GM18873 (cell line): ENCODE data around the gene MRPS10.

Source experiments
- ATAC-seq: cut with Tn5 transposase; IDR thresholded peaks from one replicate; pipeline ENCODE4 v1.9.1; 2021; ENCODE audit warnings: mild to moderate bottlenecking, moderate library complexity, moderate number of reproducible peaks; ENCODE audit not compliant: unreplicated experiment, low FRiP score

Gene MRPS10

DNA sequence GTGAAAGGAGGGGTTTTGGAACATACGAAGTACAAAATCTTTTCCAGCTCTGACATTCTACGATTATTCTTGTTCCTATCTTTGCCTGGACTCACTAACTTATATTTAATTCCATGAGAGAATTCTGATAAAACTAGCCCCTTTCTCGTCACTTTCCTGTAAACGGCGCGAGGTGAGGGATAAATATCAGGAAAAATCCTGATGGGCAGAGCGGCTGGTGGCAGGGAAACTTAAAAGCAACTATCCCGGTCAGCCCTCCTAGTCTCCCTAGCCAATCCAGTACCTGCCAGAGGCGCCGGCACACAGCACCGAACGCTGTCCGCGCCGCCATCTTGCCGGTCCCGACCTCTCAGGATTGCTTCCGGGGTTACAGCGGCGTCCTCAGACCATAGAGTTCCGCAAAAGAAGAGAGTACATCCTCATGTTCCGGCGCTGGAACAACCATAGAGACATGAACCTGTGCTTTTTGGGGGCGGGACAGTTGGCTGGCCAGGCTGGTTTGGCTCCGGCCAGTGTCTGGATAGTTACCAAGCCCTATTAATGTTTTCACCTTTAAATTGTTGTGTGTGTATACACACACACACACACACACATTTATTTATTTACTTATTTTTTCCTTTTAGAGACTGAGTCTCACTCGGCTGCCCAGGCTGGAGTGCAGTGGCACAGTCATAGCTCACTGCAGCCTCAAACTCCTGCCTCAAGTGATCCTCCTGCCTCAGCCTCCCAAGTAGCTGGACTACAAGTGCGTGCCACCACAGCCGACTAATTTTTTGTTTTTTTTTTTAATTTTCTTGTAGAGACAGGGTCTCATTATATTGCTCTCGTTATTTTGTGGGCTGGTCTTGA lies at the start of gene MRPS10:
MRPS10 (minus strand) TSS at position 343 of the 849 bp plus-strand sequence; CDS start at position 331, 12 bp downstream.
- peak; percentile 82 for ATAC-seq

- no peak for ATAC-seq
Measured at GRCh38 chr6:42266538-42266937, 48.9 kb upstream of the MRPS10 start.

DNA sequence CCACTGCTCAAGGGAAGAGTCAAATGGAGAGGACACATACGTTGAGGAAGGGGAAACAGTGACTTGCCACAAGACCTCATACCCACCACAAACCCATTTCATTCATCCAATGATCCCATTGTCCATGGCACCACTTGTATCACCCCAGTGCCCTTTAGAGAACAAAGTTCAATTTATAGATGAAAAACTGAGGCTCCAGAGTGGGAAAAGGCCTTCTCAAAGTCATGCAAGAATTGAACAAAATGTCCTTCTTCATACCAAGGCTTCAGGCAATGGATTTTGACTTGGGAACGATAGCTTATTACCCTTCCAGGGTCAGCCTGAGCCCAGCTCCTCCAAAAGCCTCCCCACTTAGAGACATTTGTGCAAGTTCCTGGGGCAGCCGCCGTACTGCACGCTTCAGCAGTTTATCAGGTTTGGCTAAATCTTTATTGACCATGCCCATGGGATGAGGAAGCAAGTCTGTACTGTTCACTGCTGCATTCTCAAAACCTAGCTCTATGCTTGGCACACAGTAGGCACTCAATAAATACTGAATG lies 47.3 kb upstream of the MRPS10 start:
- ATAC-seq = no peak

- ATAC-seq = no peak
Measured at GRCh38 chr6:42264162-42264851, 46.6 kb upstream of the MRPS10 start.

DNA sequence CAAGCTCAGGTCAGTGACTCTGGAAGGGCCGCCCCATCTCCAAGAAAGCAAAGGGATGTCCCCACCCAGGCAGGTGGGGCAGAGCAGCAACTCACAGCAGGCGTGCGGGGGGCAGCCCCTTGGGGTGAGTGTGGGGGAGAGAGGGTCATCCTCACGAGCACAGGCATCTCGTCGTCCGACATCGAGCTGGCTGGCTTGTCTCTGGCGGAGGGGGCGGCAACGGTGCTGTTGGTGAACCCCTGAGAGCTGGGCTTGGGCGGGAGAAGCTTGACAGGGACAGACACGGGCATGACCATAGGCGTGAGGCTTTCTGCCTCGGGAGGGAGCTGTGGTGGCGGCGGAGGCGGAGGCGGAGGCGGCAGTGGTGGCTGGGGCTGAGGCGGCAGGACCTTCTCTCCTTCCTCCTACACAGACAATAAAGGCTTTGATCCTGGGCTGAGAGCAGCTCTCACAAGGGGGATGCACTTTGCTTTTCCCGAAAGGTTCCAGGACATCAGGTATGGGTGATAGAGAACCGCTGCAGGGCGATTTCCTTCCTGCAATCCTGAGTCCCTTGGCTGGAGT lies 45.6 kb upstream of the MRPS10 start:
- no peak for ATAC-seq

GRCh38 chr6:42260972-42261371 lies 43.3 kb upstream of the MRPS10 start:
- ATAC-seq = no peak

DNA sequence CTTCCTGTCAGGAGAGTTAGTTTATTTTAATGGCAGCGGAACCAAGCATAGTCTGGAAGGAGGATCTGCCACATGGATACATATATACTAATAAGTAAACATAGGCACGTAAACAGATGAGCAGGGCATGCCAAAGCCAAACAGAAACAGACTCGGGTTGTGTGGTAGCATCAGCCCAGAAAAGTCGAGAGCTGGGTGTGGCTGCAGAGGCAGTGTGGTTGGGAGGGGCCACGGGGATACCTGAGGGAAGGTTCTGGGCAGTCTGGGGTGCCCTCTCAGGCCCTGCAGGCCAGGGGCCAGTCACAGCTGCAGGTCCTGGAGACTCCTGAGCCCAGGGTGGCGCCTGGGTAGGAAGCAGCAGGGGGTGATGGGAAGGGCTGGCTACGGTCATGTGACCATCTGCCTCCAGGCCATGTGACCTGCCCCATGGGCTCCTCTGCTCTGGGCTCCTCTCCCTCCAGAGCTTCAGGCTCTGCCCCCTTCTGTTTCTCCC lies 42.8 kb upstream of the MRPS10 start:
- no peak for ATAC-seq

GRCh38 chr6:42259841-42260395 lies 42.3 kb upstream of the MRPS10 start:
- no peak for ATAC-seq

DNA sequence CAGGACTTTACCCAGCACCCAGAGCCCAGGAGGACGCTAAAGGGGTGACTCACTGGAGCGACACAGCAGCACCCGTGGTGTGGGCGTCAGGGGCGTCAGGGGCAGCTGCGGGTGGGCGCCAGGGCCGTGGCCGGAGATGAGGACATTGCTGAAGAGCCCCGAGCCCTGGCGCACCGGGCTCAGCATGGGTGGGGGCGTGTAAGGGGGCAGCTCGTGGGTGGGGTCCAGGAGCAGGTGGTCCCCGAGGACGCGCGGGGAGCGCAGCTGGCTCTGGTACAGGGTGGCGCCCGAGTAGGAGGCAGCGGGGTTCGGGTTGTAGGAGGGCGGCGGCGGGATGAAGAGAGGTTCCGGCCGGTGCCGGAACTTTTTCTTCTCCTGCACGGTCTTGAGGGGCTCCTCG lies 41.6 kb upstream of the MRPS10 start:
- no peak for ATAC-seq

DNA sequence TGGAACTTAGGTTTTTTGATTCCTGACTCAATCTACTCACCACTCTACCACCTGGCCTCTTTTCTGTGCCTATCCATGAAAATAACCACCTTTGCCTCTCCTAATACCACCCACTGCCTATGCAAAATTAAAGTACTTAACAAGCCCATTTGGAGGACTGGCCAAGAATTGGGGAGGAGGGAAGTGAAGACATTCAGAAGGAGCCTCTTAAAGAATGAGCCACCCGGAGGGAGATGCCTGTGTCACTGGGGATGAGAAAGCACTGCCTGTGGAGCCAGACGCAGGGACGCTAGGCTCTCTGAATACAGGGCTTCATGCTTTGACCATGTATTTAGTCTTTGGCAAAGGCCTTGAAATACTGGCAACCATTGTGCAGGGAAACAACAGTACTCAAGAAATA lies 40.0 kb upstream of the MRPS10 start:
- no peak for ATAC-seq

- no peak for ATAC-seq
Measured at GRCh38 chr6:42257063-42257462, 39.4 kb upstream of the MRPS10 start.

GRCh38 chr6:42255050-42255449 lies 37.4 kb upstream of the MRPS10 start:
- no peak for ATAC-seq

- ATAC-seq = no peak
Measured at GRCh38 chr6:42254505-42254904, 36.8 kb upstream of the MRPS10 start.

DNA sequence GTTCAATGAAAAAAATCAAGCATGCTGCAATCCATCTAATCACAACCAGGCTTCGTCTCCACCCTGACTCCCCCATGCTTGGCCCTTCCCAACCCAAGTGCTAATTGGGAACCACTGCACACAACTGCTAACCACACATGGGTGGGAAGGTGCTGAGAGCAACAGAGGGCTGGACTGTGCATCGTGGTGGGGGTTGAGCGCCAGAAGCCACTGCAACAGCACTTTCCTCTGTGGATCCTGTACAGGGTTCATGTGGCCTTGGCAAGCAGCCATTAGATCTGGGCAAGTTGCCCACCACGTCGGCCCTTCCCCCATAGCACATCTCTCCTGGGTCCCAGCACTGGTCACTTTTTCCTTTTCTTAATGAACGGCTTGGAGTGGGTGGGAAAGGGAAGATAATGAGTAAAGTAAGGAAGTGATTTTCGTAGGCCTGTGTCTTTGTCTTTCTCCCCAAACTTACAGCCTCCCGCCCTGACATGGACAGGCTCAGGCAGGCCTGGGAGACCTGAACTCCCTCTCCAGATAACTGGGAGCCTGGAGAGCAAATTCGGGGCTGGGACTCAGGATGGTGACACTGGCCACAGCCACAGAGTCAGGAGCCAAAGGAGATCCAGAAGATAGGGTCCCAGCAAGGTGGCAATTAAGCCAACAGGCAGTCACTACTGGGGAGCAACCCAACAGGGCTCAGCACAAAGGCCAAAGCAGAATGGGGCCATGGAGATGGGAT lies 34.4 kb upstream of the MRPS10 start:
- ATAC-seq = no peak

- no peak for ATAC-seq
Measured at GRCh38 chr6:42251500-42251899, 33.8 kb upstream of the MRPS10 start.

GRCh38 chr6:42250274-42250931 lies 32.7 kb upstream of the MRPS10 start:
- no peak for ATAC-seq

- ATAC-seq = no peak
Measured at GRCh38 chr6:42249279-42249678, 31.6 kb upstream of the MRPS10 start.

GRCh38 chr6:42243046-42243445 lies 25.4 kb upstream of the MRPS10 start:
- ATAC-seq = no peak

DNA sequence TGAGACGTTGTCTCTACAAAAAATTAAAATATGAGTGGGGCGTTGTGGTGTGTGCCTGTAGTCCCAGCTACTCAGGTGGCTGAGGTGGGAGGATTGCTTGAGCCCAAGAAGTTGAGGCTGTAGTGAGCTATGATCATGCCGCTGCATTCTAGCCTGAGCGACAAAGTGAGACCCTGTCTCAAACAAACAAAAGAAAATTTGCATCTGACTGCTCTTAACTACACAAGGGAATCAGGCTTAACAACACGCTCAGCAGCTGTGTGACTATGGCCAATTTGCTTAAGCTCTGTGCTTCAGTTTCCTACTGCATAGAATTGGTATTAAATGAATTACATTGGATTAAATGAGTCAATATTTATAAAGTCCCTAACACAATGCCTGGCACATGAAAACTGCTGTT lies 24.3 kb upstream of the MRPS10 start:
- no peak for ATAC-seq
